GM18519 (cell line): ENCODE data around the gene CRP.
"Not testable (repeated sequence)": the region's sequence is repeated elsewhere in the genome, so short reads cannot be mapped to it uniquely, and the experiment has no call there.

ENCODE experiments used
- ATAC-seq: cut with Tn5 transposase; IDR thresholded peaks from one replicate; pipeline ENCODE4 v1.9.1; 2021; ENCODE audit warnings: mild to moderate bottlenecking, moderate library complexity; ENCODE audit not compliant: unreplicated experiment, low FRiP score

CRP gene

GRCh38 chr1:159714529-159714928 is at the start of gene CRP:
CRP (minus strand) TSS chr1:159714589; CDS start chr1:159714485, 104 bp downstream.
- ATAC-seq, result no peak

- ATAC-seq, result no peak
These were observed 49.3 kb upstream of the CRP start for GRCh38 chr1:159763686-159764085.

- ATAC-seq, result no peak
These were observed 42.0 kb upstream of the CRP start for GRCh38 chr1:159756397-159756796.

GRCh38 chr1:159755451-159756007 is 41.1 kb upstream of the CRP start:
- no peak for ATAC-seq

- no peak for ATAC-seq
These were observed 39.0 kb upstream of the CRP start for GRCh38 chr1:159753386-159753785.

- ATAC-seq, result no peak
These were observed 37.8 kb upstream of the CRP start for GRCh38 chr1:159752135-159752580.

GRCh38 chr1:159751031-159751430 is 36.6 kb upstream of the CRP start:
- no peak for ATAC-seq

- no peak for ATAC-seq
These were observed 36.2 kb upstream of the CRP start for GRCh38 chr1:159750621-159751020.

GRCh38 chr1:159749630-159750029 is 35.2 kb upstream of the CRP start:
- ATAC-seq, result no peak

GRCh38 chr1:159748370-159748769 is 34.0 kb upstream of the CRP start:
- no peak for ATAC-seq

GRCh38 chr1:159746666-159747065 is 32.3 kb upstream of the CRP start:
- no peak for ATAC-seq

- ATAC-seq, result no peak
These were observed 29.4 kb upstream of the CRP start for GRCh38 chr1:159743651-159744410.

GRCh38 chr1:159737238-159737916 is 23.0 kb upstream of the CRP start:
- ATAC-seq, result no peak

GRCh38 chr1:159723188-159723587 is 8.8 kb upstream of the CRP start:
- ATAC-seq, result not testable (repeated sequence)

GRCh38 chr1:159719990-159720389 is 5.6 kb upstream of the CRP start:
- no peak for ATAC-seq

GRCh38 chr1:159715855-159716254 is 1.5 kb upstream of the CRP start:
- ATAC-seq, result no peak

- ATAC-seq, result no peak
These were observed 2.3 kb downstream of the CRP start for GRCh38 chr1:159712080-159712479.

- ATAC-seq, result no peak
These were observed 6.7 kb downstream of the CRP start for GRCh38 chr1:159707472-159708260.

- no peak for ATAC-seq
These were observed 8.5 kb downstream of the CRP start for GRCh38 chr1:159705904-159706256.

- ATAC-seq, result no peak
These were observed 9.0 kb downstream of the CRP start for GRCh38 chr1:159705251-159705903.
